Astrocyte (in vitro differentiated cells and primary cell): ENCODE data around the gene CTSW. TPM values are rescaled to one million over a fixed set of nuclear protein-coding genes. Genes with fewer than 3 reads are reported as not detected.

ENCODE experiments used
- DNase-seq: peaks from one replicate; pipeline ENCODE4 v3.0.0-alpha.2; 2010; ENCODE audit warnings: low read depth
- FAIRE-seq: peaks from 2 replicates; lab custom pipeline; 2011; peaks lifted over from hg19 to GRCh38; lab: Jason Lieb, UNC
- H2AFZ ChIP-seq: 2 replicates; pipeline ENCODE4 v1.6.0; 2012; ENCODE audit warnings: low read depth, low read length, inconsistent platforms
- H3K27ac ChIP-seq: 2 replicates; pipeline ENCODE4 v1.5.1; 2011; ENCODE audit warnings: low read depth, low read length, inconsistent platforms
- H3K27me3 ChIP-seq: 2 replicates; pipeline ENCODE4 v1.6.0; 2011; ENCODE audit warnings: low read length, inconsistent platforms; ENCODE audit not compliant: insufficient read depth
- H3K36me3 ChIP-seq: 2 replicates; pipeline ENCODE4 v1.5.1; 2011; ENCODE audit warnings: low read length, inconsistent platforms; ENCODE audit not compliant: insufficient read depth
- H3K4me1 ChIP-seq: 2 replicates; pipeline ENCODE4 v1.5.1; 2011; ENCODE audit warnings: low read length, inconsistent platforms; ENCODE audit not compliant: insufficient read depth
- H3K4me2 ChIP-seq: 2 replicates; pipeline ENCODE4 v1.6.0; 2012; ENCODE audit warnings: low read length, inconsistent platforms
- H3K4me3 ChIP-seq: 2 replicates; pipeline ENCODE4 v1.5.1; 2011; ENCODE audit warnings: low read depth, mild to moderate bottlenecking, low read length, inconsistent platforms; ENCODE audit not compliant: insufficient read depth
- H3K79me2 ChIP-seq: 2 replicates; pipeline ENCODE4 v1.6.0; 2012; ENCODE audit warnings: mild to moderate bottlenecking, low read length, inconsistent platforms; ENCODE audit not compliant: insufficient read depth
- H3K9ac ChIP-seq: 2 replicates; pipeline ENCODE4 v1.6.0; 2012; ENCODE audit warnings: mild to moderate bottlenecking, low read length, inconsistent platforms
- H3K9me3 ChIP-seq: 2 replicates; pipeline ENCODE4 v1.5.1; 2012; ENCODE audit warnings: low read depth, mild to moderate bottlenecking, low read length, inconsistent platforms; ENCODE audit not compliant: insufficient read depth
- H4K20me1 ChIP-seq: 2 replicates; pipeline ENCODE4 v1.6.0; 2012; ENCODE audit warnings: low read length, inconsistent platforms; ENCODE audit not compliant: insufficient read depth
- H3K27ac Mint-ChIP-seq: one replicate; pipeline ENCODE4 v1.8.0; 2021; ENCODE audit warnings: mild to moderate bottlenecking, mixed read lengths; ENCODE audit not compliant: unreplicated experiment
- H3K27me3 Mint-ChIP-seq: one replicate; pipeline ENCODE4 v1.8.0; 2021; ENCODE audit warnings: low read depth, mixed read lengths; ENCODE audit not compliant: unreplicated experiment
- H3K36me3 Mint-ChIP-seq: one replicate; pipeline ENCODE4 v1.8.0; 2021; ENCODE audit warnings: low read depth, mixed read lengths; ENCODE audit not compliant: unreplicated experiment
- H3K4me1 Mint-ChIP-seq: one replicate; pipeline ENCODE4 v1.8.0; 2021; ENCODE audit warnings: low read depth, mixed read lengths; ENCODE audit not compliant: unreplicated experiment
- H3K4me3 Mint-ChIP-seq: one replicate; pipeline ENCODE4 v1.8.0; 2021; ENCODE audit warnings: mild to moderate bottlenecking, moderate library complexity, mixed read lengths; ENCODE audit not compliant: unreplicated experiment
- H3K9me3 Mint-ChIP-seq: one replicate; pipeline ENCODE4 v1.8.0; 2021; ENCODE audit warnings: mild to moderate bottlenecking, mixed read lengths; ENCODE audit not compliant: unreplicated experiment
- EZH2 ChIP-seq: IDR thresholded peaks from 2 replicates; pipeline ENCODE4 v1.6.1; 2012; ENCODE audit warnings: mild to moderate bottlenecking, low read length, inconsistent platforms; ENCODE audit not compliant: insufficient read depth
- total RNA-seq: library from RNA; stranded (reverse); gene quantifications from 2 replicates; pipeline ENCODE4 v1.2.1, GENCODE V29; 2021
- TF ChIP-seq, protein P1 (sequence below): IDR thresholded peaks from 2 replicates; pipeline ENCODE4 v1.5.1; 2011; ENCODE audit warnings: low read depth, mild to moderate bottlenecking, inconsistent platforms, low read length, moderate library complexity; ENCODE audit not compliant: insufficient read depth

The CTSW gene
- total RNA-seq, 1 donor from 2014 or later, result not detected

DNA sequence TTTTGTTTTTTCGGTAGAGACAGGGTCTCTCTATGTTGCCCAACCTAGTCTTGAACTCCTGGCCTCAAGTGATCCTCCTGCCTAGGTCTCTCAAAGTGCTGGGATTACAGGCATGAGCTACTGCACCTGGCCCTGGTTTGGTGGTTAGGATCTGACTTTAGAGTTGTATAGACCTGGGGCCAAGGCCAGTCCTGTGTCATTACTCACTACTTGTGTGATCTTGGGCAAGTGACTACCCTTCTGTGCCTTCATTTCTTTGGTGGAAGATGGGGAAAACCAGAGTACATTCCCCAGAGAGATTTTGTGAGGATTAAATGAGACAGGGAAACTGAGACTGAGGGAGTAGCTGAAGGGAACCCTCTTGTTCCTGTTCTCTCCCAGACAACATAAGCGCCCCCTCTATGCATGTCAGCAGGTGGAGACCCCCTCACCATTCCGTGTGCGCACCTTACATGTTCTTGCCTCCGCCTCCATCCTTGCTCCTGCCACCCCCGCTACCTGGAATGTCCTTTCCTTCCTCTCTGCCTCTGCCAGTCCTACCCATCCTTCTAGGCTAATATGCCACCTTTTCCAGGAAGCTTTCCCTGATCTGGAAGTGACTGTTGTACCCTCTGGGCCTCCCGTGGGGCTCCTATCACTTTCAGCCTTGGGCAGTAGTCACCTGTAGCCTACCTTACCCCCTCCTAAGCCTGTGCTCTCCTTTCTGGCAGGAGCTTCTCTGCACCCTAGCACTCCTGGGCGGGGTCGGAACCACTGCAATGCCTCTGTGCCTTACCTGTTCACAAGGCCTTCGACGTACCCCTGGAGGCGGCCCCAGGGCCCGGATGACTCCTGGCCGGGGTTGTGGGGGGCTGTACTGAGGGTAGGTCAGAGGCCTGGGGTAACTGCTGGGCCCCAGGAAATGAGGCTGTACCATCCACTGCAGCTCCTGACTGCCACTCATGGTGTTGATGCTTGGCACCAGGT, 16.7 kb downstream of the CTSW start:
- peak overlapping the region; percentile 89 for H3K4me2 ChIP-seq
- Mint-ChIP-seq H3K9me3 (no peaks in the 10 kb centered on the region), H3K27me3 (no peaks in the 10 kb centered on the region), H3K4me1 (peaks cover 24% of the 10 kb centered on the region), H3K36me3 (peaks cover 14% of the 10 kb centered on the region), H3K4me3 (peak overlapping the region; percentile 95), H3K27ac (peak overlapping the region; percentile 43)
- FAIRE-seq (no peak), DNase-seq (no peak)
- H3K9me3 ChIP-seq, result no peaks in the 10 kb centered on the region
- H4K20me1 ChIP-seq, result peaks cover 79% of the 10 kb centered on the region
- peaks cover 26% of the 10 kb centered on the region for H3K36me3 ChIP-seq
- H3K79me2 ChIP-seq, result peaks cover 91% of the 10 kb centered on the region
- peaks cover 57% of the 10 kb centered on the region for H3K4me1 ChIP-seq
- peak overlapping the region; percentile 54 for H3K9ac ChIP-seq
- H3K27ac ChIP-seq, result peak overlapping the region; percentile 36
- no peaks in the 10 kb centered on the region for H3K27me3 ChIP-seq
- TF ChIP-seq EZH2, result no peak
- TF ChIP-seq, protein P1, sequence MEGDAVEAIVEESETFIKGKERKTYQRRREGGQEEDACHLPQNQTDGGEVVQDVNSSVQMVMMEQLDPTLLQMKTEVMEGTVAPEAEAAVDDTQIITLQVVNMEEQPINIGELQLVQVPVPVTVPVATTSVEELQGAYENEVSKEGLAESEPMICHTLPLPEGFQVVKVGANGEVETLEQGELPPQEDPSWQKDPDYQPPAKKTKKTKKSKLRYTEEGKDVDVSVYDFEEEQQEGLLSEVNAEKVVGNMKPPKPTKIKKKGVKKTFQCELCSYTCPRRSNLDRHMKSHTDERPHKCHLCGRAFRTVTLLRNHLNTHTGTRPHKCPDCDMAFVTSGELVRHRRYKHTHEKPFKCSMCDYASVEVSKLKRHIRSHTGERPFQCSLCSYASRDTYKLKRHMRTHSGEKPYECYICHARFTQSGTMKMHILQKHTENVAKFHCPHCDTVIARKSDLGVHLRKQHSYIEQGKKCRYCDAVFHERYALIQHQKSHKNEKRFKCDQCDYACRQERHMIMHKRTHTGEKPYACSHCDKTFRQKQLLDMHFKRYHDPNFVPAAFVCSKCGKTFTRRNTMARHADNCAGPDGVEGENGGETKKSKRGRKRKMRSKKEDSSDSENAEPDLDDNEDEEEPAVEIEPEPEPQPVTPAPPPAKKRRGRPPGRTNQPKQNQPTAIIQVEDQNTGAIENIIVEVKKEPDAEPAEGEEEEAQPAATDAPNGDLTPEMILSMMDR, result no peak
- H2AFZ ChIP-seq, result no peak overlapping the region
- H3K4me3 ChIP-seq, result peak overlapping the region; percentile 48

DNA sequence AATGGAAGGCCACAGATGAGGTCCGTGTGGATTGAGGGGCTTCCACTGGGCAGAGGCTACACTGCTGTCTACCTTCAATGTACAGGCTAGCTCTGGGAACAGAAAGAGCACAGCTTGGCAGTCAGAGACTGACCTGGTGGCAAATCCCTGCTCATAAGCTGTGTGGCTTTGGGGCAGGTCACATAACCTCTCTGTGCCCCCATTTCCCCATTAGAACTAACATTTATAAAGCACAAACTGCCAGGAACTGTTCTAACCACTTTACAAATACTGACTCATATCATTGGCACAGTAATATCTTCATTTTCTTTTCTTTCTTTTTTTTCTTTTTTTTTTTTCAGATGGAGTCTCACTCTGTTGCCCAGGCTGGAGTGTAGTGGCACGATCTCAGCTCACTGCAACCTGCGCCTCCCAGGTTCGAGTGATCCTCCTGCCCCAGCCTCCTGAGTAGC, 17.4 kb downstream of the CTSW start:
- peak overlapping the region; percentile 89 for H3K4me2 ChIP-seq
- H3K4me3 Mint-ChIP-seq, result peak overlapping the region; percentile 95

More for the DNA sequence above, 17.4 kb downstream of the CTSW start:
- DNase-seq (no peak), FAIRE-seq (no peak)
- Mint-ChIP-seq H3K9me3 (no peaks in the 10 kb centered on the region), H3K27ac (peak overlapping the region; percentile 77), H3K36me3 (peaks cover 14% of the 10 kb centered on the region), H3K27me3 (no peaks in the 10 kb centered on the region), H3K4me1 (peaks cover 27% of the 10 kb centered on the region)
- peaks cover 89% of the 10 kb centered on the region for H3K79me2 ChIP-seq
- peak overlapping the region; percentile 99 for H3K9ac ChIP-seq
- no peak overlapping the region for H2AFZ ChIP-seq
- H3K4me3 ChIP-seq, result peak overlapping the region; percentile 48
- H3K9me3 ChIP-seq, result no peaks in the 10 kb centered on the region
- peaks cover 71% of the 10 kb centered on the region for H4K20me1 ChIP-seq
- peaks cover 55% of the 10 kb centered on the region for H3K4me1 ChIP-seq
- H3K36me3 ChIP-seq, result peaks cover 26% of the 10 kb centered on the region
- H3K27ac ChIP-seq, result peak overlapping the region; percentile 36
- no peaks in the 10 kb centered on the region for H3K27me3 ChIP-seq
- no peak for TF ChIP-seq EZH2
- TF ChIP-seq, protein P1, result no peak
